HepG2 (cell line): ENCODE data around the gene SEMA4C. TPM values are rescaled to one million over a fixed set of nuclear protein-coding genes. Genes with fewer than 3 reads are reported as not detected.

Experiments used
- ATAC-seq: fragments of 200-7000 bp; cut with Tn5 transposase; 3 replicates; pipeline ENCODE4 v1.9.1; 2020; ENCODE audit warnings: mild to moderate bottlenecking, moderate library complexity
- BruUV-seq: library from RNA; stranded (reverse); fragments of 400-500 nt; replicated peaks from 2 replicates; lab custom pipeline; 2021; lab: Mats Ljungman, UMichigan
- CTCF ChIA-PET: fragments of 300-600 bp; formaldehyde crosslinking; extraction: SDS; loops from one replicate; lab custom pipeline; 2021; ENCODE audit warnings: low total read pairs, inconsistent platforms, low intra/inter-chr PET ratio; lab: Yijun Ruan, JAX
- POLR2A ChIA-PET: fragments of 350-600 bp; sonication (Branson Sonifier 250); formaldehyde crosslinking; loops from one replicate; lab custom pipeline; 2020; ENCODE audit warnings: antibody characterized with exemption, inconsistent platforms; lab: Yijun Ruan, JAX
- DNase-seq: peaks from one replicate; pipeline ENCODE4 v3.0.0-alpha.2; 2015; ENCODE audit warnings: low spot score
- FAIRE-seq: peaks from 3 replicates; lab custom pipeline; 2011; peaks lifted over from hg19 to GRCh38; lab: Jason Lieb, UNC
- H2AFZ ChIP-seq: one replicate; pipeline ENCODE4 v1.6.1; 2011; ENCODE audit warnings: low read length, inconsistent platforms
- H3K27ac ChIP-seq: fragments of 300-600 bp; 3 replicates; pipeline ENCODE4 v1.8.0; 2011; ENCODE audit warnings: mixed run types, mild to moderate bottlenecking, mixed read lengths, low read length, inconsistent platforms; ENCODE audit not compliant: insufficient read depth; ENCODE audit errors: extremely low read length
- H3K27me3 ChIP-seq, 2 experiments: fragments of 200-600 bp in 1 of 2; 2 replicates in 1 of 2; 3 replicates in 1 of 2; pipeline versions ENCODE4 v1.6.0 to v1.8.0; 2011; ENCODE audit warnings: low read length in 2 of 2, mild to moderate bottlenecking in 2 of 2, moderate library complexity in 2 of 2, inconsistent platforms in 1 of 2; ENCODE audit not compliant: insufficient read depth in 2 of 2, control insufficient read depth in 1 of 2
- H3K36me3 ChIP-seq, 2 experiments: fragments of 200-600 bp in 1 of 2; replicated peaks in 1 of 2; 2 replicates in 1 of 2; 3 replicates in 1 of 2; pipeline versions ENCODE4 v1.5.1 to v1.8.0; 2011; ENCODE audit warnings: low read length in 2 of 2, inconsistent platforms in 1 of 2; ENCODE audit not compliant: insufficient read depth in 2 of 2, control insufficient read depth in 1 of 2
- H3K4me1 ChIP-seq: 2 replicates; pipeline ENCODE4 v1.5.1; 2012; ENCODE audit warnings: low read length, inconsistent platforms; ENCODE audit not compliant: insufficient read depth
- H3K4me2 ChIP-seq: 2 replicates; pipeline ENCODE4 v1.6.0; 2011; ENCODE audit warnings: low read depth, low read length, inconsistent platforms
- H3K4me3 ChIP-seq, 3 experiments: fragments of 200-600 bp in 1 of 3; sonication (generic), shearing (Covaris generic) in 1 of 3; replicated peaks in 1 of 3; 2 replicates each; pipeline ENCODE4 v1.5.1; 2011 to 2016; ENCODE audit warnings: low read length in 3 of 3, inconsistent platforms in 2 of 3, low read depth in 2 of 3, mild to moderate bottlenecking in 2 of 3, control low read depth in 1 of 3, mixed read lengths in 1 of 3; ENCODE audit not compliant: insufficient read depth in 1 of 3
- H3K79me2 ChIP-seq: one replicate; pipeline ENCODE4 v1.6.1; 2011; ENCODE audit warnings: low read length, inconsistent platforms; ENCODE audit not compliant: insufficient read depth
- H3K9ac ChIP-seq: 2 replicates; pipeline ENCODE4 v1.6.0; 2011; ENCODE audit warnings: mild to moderate bottlenecking, low read depth, low read length, inconsistent platforms; ENCODE audit not compliant: insufficient read depth
- H3K9me3 ChIP-seq: 2 replicates; pipeline ENCODE4 v1.5.1; 2012; ENCODE audit warnings: mild to moderate bottlenecking, low read length
- H4K20me1 ChIP-seq: 2 replicates; pipeline ENCODE4 v1.6.0; 2011; ENCODE audit warnings: inconsistent platforms, mild to moderate bottlenecking, low read length, moderate library complexity; ENCODE audit not compliant: insufficient read depth
- AGO1 ChIP-seq: fragments of 200-400 bp; formaldehyde crosslinking; IDR thresholded peaks from 2 replicates; pipeline ENCODE4 v1.6.1; 2017; ENCODE audit warnings: mild to moderate bottlenecking, low read depth, low read length, moderate library complexity; ENCODE audit not compliant: poor library complexity, severe bottlenecking
- ARID2 ChIP-seq: sonication (generic); formaldehyde crosslinking; IDR thresholded peaks from 2 replicates; pipeline ENCODE4 v1.8.1; 2022; ENCODE audit warnings: mild to moderate bottlenecking, missing genetic modification reagents, borderline replicate concordance
- CREBL2 ChIP-seq: sonication (generic); formaldehyde crosslinking; IDR thresholded peaks from 2 replicates; pipeline ENCODE4 v1.8.1; 2023; ENCODE audit warnings: missing genetic modification reagents, mild to moderate bottlenecking, borderline replicate concordance
- E2F5 ChIP-seq: sonication (generic); formaldehyde crosslinking; conservative IDR thresholded peaks from 2 replicates; pipeline ENCODE4 v1.4.0; 2020; ENCODE audit warnings: missing genetic modification reagents
- FOXK2 ChIP-seq: fragments of 450-650 bp; IDR thresholded peaks from 2 replicates; pipeline ENCODE4 v1.6.1; 2016
- HNF1A ChIP-seq, 2 experiments: sonication (generic) in 1 of 2; formaldehyde crosslinking in 1 of 2; IDR thresholded peaks; 2 replicates each; pipeline versions ENCODE4 v1.4.0 to v1.6.1; 2016 to 2020; ENCODE audit warnings: borderline replicate concordance in 1 of 2, low read depth in 1 of 2, mild to moderate bottlenecking in 1 of 2, missing genetic modification reagents in 1 of 2
- NFATC3 ChIP-seq: sonication (generic); formaldehyde crosslinking; IDR thresholded peaks from 2 replicates; pipeline ENCODE4 v1.5.1; 2020; ENCODE audit warnings: mild to moderate bottlenecking, missing genetic modification reagents
- NRL ChIP-seq: sonication (generic); formaldehyde crosslinking; IDR thresholded peaks from 2 replicates; pipeline ENCODE4 v1.5.0; 2020; ENCODE audit warnings: missing genetic modification reagents, mild to moderate bottlenecking, moderate library complexity, borderline replicate concordance
- PHF21A ChIP-seq: sonication (generic); formaldehyde crosslinking; IDR thresholded peaks from 2 replicates; pipeline ENCODE4 v1.5.0; 2020; ENCODE audit warnings: mild to moderate bottlenecking, missing genetic modification reagents
- POLR2A ChIP-seq, 2 experiments: IDR thresholded peaks; 2 replicates each; pipeline ENCODE4 v1.6.1; 2011; ENCODE audit warnings: low read depth in 2 of 2, low read length in 2 of 2, mild to moderate bottlenecking in 1 of 2, moderate library complexity in 1 of 2; ENCODE audit not compliant: insufficient read depth in 1 of 2
- ZNF251 ChIP-seq: sonication (generic); formaldehyde crosslinking; IDR thresholded peaks from 2 replicates; pipeline ENCODE4 v1.9.0; 2021; ENCODE audit warnings: mild to moderate bottlenecking, missing genetic modification reagents
- ZNF629 ChIP-seq: sonication (generic); formaldehyde crosslinking; conservative IDR thresholded peaks from 2 replicates; pipeline ENCODE4 v1.5.0; 2020; ENCODE audit warnings: missing genetic modification reagents
- ZNF749 ChIP-seq: sonication (generic); formaldehyde crosslinking; IDR thresholded peaks from 2 replicates; pipeline ENCODE4 v1.8.0; 2022; ENCODE audit warnings: mild to moderate bottlenecking, missing genetic modification reagents, moderate library complexity, borderline replicate concordance
- ZNF770 ChIP-seq: sonication (generic); formaldehyde crosslinking; IDR thresholded peaks from 2 replicates; pipeline ENCODE4 v1.5.0; 2020; ENCODE audit warnings: mild to moderate bottlenecking, missing genetic modification reagents
- ZNF780A ChIP-seq: sonication (generic); formaldehyde crosslinking; IDR thresholded peaks from 2 replicates; pipeline ENCODE4 v1.8.0; 2022; ENCODE audit warnings: mild to moderate bottlenecking, missing genetic modification reagents, moderate library complexity
- ZNF883 ChIP-seq: sonication (generic); formaldehyde crosslinking; IDR thresholded peaks from 2 replicates; pipeline ENCODE4 v1.5.1; 2020; ENCODE audit warnings: mild to moderate bottlenecking, missing genetic modification reagents; ENCODE audit errors: not compliant biosample characterization
- WGBS: methylation state at CpG from one replicate; pipeline ENCODE4 v1.1.6; 2017; ENCODE audit warnings: low lambda C conversion rate; 5-methylcytosine and 5-hydroxymethylcytosine counted together
- in situ Hi-C: cut with HindIII; loops from 2 replicates; pipeline ENCODE4 v1.10.0; 2017; ENCODE audit warnings: low pct_unique_long_range_greater_than_20kb; ENCODE audit not compliant: extremely low pct_ligation_motif_present
- intact Hi-C: fragments of 100-400 bp; cut with micrococcal nuclease; formaldehyde crosslinking; loops from one replicate; pipeline ENCODE4 v1.10.0; 2022; ENCODE audit not compliant: unreplicated experiment
- polyA plus RNA-seq, 8 experiments: library from polyadenylated mRNA; depleted of rRNA in 3 of 8; stranded (reverse) in 7 of 8; unstranded in 1 of 8; fragments of >200 nt; fragmentation: Illumina TruSeq in 4 of 8; extraction: Trizol in 4 of 8; gene quantifications; 2 replicates each; pipeline versions ENCODE4 v1.2.1 to v1.2.3, GENCODE V29; 2011 to 2016; ENCODE audit warnings: low read depth in 4 of 8, missing spikeins in 1 of 8, mixed read lengths in 1 of 8; ENCODE audit not compliant: insufficient read depth in 1 of 8
- total RNA-seq, 5 experiments: library from RNA; depleted of rRNA; stranded (reverse); fragments of >200 nt; fragmentation: Illumina TruSeq; extraction: Trizol; gene quantifications; 2 replicates each; pipeline ENCODE4 v1.2.3, GENCODE V29; 2016; ENCODE audit warnings: low read depth in 1 of 5

The SEMA4C gene
- total and polyA plus RNA-seq, 2 of the 13 experiments (the other 11 are each of a cell fraction or from before 2014, with no cell fraction given) = 25.9 to 46.6 TPM

GRCh38 chr2:96843538-96844268 lies 26.2 kb downstream of the SEMA4C start, which contains the start of gene ANKRD23:
ANKRD23 (minus strand) TSS chr2:96844021; CDS start chr2:96843992, 29 bp downstream.
- intact Hi-C loops = no loop called here
- ATAC-seq = no peak
- in situ Hi-C loops = no loop called here
- H3K27me3 ChIP-seq = no peaks in the 10 kb centered on the region
- BruUV-seq = no TSS peak
- H3K9me3 ChIP-seq = no peaks in the 10 kb centered on the region
- POLR2A ChIA-PET = interaction anchor here (0.9 to 1.2 kb wide), 2 partner anchors 24 to 25 kb away, joined by 3 to 4 read pairs; no protein-coding TSS in a partner anchor
- no peak within 1 kb of the TSS for H3K27ac ChIP-seq
- no peak for DNase-seq
- 98% methylated on average over 14 of the region's 14 CpGs for WGBS
- H2AFZ ChIP-seq = no peak within 1 kb of the TSS
- FAIRE-seq = no peak
- peaks cover 12% of the 10 kb centered on the region for H3K4me1 ChIP-seq
- H3K36me3 ChIP-seq = peaks cover 5 to 7% of the 10 kb centered on the region in 2 experiments; a peak in 4 of 5 replicates
- H3K9ac ChIP-seq = no peak within 1 kb of the TSS
- H3K4me3 ChIP-seq = no peak within 1 kb of the TSS
- H4K20me1 ChIP-seq = no peaks in the 10 kb centered on the region
- no peaks in the 10 kb centered on the region for H3K79me2 ChIP-seq
- no peak within 1 kb of the TSS for H3K4me2 ChIP-seq
- CTCF ChIA-PET = no interaction called here
- peak; percentile 13 for TF ChIP-seq AGO1
- TF ChIP-seq ZNF251 (CRISPR knock-in tag) = no peak
- TF ChIP-seq ARID2 (CRISPR knock-in tag) = no peak
- TF ChIP-seq FOXK2 = no peak
- TF ChIP-seq ZNF770 (CRISPR knock-in tag) = 0 out of 2 replicates have a peak, but pooled peaks have one; percentile 24
- TF ChIP-seq ZNF629 (CRISPR knock-in tag) = no peak
- no peak for TF ChIP-seq CREBL2 (CRISPR knock-in tag)
- TF ChIP-seq POLR2A (IDR thresholded peaks at IDR 0.05; ENCODE audit: insufficient read depth in 1 of 2, low read depth in 2 of 2, low read length in 2 of 2) = 0 out of 4 replicates have a peak, but pooled peaks of 1 of the 2 experiments have one; percentile 20
- TF ChIP-seq NFATC3 (CRISPR knock-in tag) = no peak
- TF ChIP-seq ZNF883 = no peak
- TF ChIP-seq HNF1A (IDR thresholded peaks at IDR 0.05; ENCODE audit: low read depth) = no peak
- TF ChIP-seq HNF1A (CRISPR knock-in tag; IDR thresholded peaks at IDR 0.05; ENCODE audit: borderline replicate concordance) = no peak
- TF ChIP-seq E2F5 = no peak
- no peak for TF ChIP-seq NRL (CRISPR knock-in tag)
- no peak for TF ChIP-seq ZNF749 (CRISPR knock-in tag)
- no peak for TF ChIP-seq PHF21A (CRISPR knock-in tag)
- no peak for TF ChIP-seq ZNF780A (CRISPR knock-in tag)
